Neuron (in vitro differentiated cells): ENCODE data around the gene ICAM2.
"Not testable (repeated sequence)": the region's sequence is repeated elsewhere in the genome, so short reads cannot be mapped to it uniquely, and the experiment has no call there.

Experiments
- H2AFZ ChIP-seq: one replicate; pipeline ENCODE4 v1.6.1; 2013; ENCODE audit warnings: low read depth, mild to moderate bottlenecking, inconsistent platforms, low read length, moderate library complexity
- H3K27me3 ChIP-seq: one replicate; pipeline ENCODE4 v1.6.1; 2013; ENCODE audit warnings: low read length; ENCODE audit not compliant: insufficient read depth
- H3K36me3 ChIP-seq: one replicate; pipeline ENCODE4 v1.6.1; 2013; ENCODE audit warnings: low read length; ENCODE audit not compliant: insufficient read depth
- H3K4me1 ChIP-seq: one replicate; pipeline ENCODE4 v1.6.1; 2013; ENCODE audit warnings: low read length; ENCODE audit not compliant: insufficient read depth
- H3K4me3 ChIP-seq: 2 replicates; pipeline ENCODE4 v1.5.1; 2013; ENCODE audit warnings: mild to moderate bottlenecking, low read length, moderate library complexity
- H3K9me3 ChIP-seq: one replicate; pipeline ENCODE4 v1.6.1; 2013; ENCODE audit warnings: low read length

Gene ICAM2

DNA sequence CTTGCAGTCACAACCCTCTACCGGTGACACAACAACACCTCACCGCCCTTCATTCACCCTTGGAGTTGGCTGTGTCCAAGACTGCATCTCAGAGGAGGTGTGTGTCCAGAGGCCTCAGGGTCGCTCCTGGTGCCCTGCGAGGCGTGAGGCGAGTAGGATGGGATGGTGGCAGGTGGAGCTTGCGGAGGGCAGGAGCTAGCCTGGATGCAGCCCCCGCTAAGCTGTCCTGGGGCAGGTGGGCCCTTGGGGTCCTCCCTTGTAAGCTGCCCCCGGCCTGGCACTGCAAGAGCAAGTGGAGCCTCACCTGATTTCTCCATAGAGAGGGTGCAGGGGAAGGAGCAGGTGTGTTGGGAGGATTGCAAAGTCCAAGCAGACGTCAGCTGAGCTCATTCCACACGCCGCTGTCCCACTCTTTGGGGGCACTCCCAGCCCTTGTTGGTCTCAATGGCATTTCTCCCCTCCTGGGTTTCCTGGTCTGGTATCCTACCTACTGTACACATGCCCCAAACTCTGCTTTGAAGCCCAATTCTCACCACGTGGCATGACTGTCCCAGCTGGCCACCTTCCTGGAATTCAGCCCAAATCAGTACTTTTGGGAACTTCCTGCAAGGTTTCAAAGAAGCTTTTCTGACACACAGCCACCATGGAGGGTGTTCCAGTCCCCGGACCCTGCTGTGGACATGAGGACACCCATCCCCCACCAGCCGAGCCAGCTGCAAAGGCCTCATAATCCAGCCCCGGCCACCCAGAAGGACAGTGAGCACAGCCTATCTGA is 18.1 kb upstream of the ICAM2 start:
- Histone ChIP-seq H3K27me3 (no peaks in the 10 kb centered on the region), H3K36me3 (peaks cover 3% of the 10 kb centered on the region), H2AFZ (no peak overlapping the region), H3K4me3 (no peak overlapping the region), H3K4me1 (no peaks in the 10 kb centered on the region), H3K9me3 (no peaks in the 10 kb centered on the region)

DNA sequence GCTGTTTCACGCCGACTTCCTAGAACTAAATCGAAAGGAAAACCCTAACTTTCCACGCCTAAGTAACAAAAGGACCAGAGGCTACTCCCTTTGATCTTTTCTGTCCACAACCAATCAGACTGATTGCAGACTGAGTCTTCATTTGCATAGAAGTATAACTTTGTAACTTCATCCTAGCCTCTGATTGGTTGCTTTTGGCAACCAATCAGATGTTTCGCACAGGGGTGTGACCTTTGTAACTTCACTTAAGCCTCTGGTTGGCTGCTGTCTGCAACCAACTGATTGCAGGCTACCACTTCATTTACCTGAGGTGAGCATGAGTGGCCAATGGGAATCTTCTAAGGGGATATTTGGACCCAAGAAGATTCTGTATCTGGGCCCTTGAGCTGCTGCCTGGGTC is 17.4 kb upstream of the ICAM2 start:
- H3K27me3 ChIP-seq: no peaks in the 10 kb centered on the region
- no peak overlapping the region for H2AFZ ChIP-seq
- H3K9me3 ChIP-seq: no peaks in the 10 kb centered on the region
- no peaks in the 10 kb centered on the region for H3K4me1 ChIP-seq
- H3K36me3 ChIP-seq: no peaks in the 10 kb centered on the region
- H3K4me3 ChIP-seq: no peak overlapping the region

DNA sequence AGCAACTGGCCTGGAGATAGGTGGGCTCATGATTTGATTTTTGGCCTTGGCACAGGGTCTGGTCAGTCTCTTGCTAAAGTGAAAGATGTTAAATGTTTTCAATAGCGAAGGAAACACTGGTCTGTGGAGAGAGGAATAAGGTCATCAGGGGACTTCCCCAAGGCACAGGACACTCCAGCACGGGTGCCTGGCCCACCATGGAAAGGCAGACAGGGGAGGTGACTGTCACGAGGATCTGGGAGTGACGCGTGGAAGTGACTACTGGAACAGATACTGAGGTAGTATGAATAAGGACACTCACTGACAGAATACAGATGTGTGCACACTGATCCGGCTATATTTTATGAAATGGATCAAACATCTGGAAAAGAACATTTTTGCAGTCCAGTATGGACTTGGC is 16.7 kb upstream of the ICAM2 start:
- Histone ChIP-seq H3K27me3 (no peaks in the 10 kb centered on the region), H3K4me3 (no peak overlapping the region), H2AFZ (no peak overlapping the region), H3K36me3 (no peaks in the 10 kb centered on the region), H3K9me3 (peaks cover under 1% of the 10 kb centered on the region), H3K4me1 (no peaks in the 10 kb centered on the region)

DNA sequence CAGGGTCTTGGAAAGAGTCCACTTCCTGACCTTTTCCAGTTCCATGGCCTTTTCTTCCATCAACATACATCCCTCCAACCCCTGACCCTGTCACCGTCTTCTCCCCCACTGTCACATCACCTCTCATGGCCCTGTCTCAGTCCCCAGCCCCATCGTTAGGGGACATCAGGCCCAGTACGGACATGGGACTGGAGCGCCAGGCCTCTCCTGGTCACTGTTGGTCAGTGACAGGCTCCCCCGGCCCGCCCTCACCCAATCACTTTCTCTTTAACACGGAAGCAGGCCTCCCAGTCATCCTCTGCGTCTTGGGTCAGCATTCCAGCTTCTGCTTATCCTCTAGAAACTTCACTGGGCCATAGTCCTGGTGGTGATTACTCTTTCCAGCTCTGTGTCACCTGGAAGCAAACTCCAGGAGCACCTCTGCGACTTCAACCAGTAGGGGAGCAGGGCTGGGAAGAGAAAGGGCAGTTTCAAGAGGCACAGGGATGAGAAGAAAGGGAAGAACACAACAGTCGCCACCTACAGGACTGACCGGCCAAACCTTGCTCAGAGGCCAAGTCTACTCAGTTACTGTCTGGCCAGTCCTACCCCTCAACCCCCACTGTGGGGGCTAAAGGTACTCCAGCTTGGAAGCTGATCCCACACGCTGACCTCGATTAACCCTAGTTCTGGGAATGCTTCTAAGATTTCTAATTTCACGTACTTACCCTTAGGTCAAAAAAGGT is 15.9 kb upstream of the ICAM2 start:
- Histone ChIP-seq H3K36me3 (no peaks in the 10 kb centered on the region), H3K9me3 (peaks cover 2% of the 10 kb centered on the region), H3K4me3 (no peak overlapping the region), H2AFZ (no peak overlapping the region), H3K4me1 (no peaks in the 10 kb centered on the region), H3K27me3 (no peaks in the 10 kb centered on the region)

DNA sequence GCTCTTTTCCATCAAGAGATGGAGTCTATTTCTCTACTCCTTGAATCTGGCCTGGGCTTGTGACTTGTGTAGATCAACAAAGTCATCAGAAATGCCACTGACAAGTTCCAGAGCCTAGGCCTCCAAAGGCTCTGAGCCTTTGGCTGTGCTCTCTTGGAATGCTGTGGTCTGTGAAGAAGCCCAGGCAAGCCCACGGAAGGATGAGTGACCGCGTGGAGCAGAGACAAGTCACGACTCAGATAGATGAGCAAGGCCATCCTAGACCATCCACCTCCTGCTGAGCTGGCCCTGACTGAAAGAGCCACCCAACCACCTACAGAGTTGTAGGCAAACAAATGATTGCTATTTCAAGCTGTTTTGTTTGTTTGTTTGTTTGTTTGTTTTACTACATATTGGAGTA is 11.6 kb upstream of the ICAM2 start:
- Histone ChIP-seq H3K4me1 (no peaks in the 10 kb centered on the region), H3K4me3 (no peak overlapping the region), H3K27me3 (no peaks in the 10 kb centered on the region), H3K36me3 (no peaks in the 10 kb centered on the region), H3K9me3 (peaks cover 2% of the 10 kb centered on the region), H2AFZ (no peak overlapping the region)

GRCh38 chr17:64028874-64029464 is 8.5 kb upstream of the ICAM2 start:
- Histone ChIP-seq H3K4me3 (no peak overlapping the region), H3K4me1 (no peaks in the 10 kb centered on the region), H3K36me3 (no peaks in the 10 kb centered on the region), H3K9me3 (peaks cover 2% of the 10 kb centered on the region), H3K27me3 (no peaks in the 10 kb centered on the region), H2AFZ (no peak overlapping the region)

DNA sequence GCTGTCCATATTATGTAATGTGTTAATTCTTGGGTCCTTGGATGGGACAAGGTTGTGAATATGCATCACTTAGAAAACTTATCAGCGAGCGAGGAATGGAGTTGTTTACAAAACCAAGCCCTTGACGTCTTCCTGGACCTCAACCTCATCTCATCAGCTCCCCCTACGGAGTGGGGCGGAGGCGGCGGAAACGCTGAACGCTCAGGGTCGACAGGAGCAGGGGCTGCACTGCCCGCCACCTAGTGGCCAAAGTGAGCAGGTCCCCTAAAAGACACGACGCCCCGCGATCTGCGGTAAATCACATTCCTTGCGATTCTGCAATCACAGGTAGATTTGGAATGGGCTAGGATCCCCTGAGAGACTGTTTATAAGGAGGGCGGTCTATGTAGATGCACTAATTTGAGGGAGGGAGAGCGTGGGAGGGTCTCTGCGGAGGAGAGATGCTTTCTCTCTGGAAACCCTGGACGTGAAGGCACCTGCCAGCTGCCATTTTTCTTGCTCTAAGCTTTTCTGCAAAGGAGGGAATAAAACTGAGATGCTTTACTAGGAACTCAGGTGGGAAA is 5.4 kb upstream of the ICAM2 start:
- no peaks in the 10 kb centered on the region for H3K9me3 ChIP-seq
- no peaks in the 10 kb centered on the region for H3K36me3 ChIP-seq
- no peak overlapping the region for H3K4me3 ChIP-seq

GRCh38 chr17:64024781-64025731 is 4.6 kb upstream of the ICAM2 start:
- Histone ChIP-seq H3K36me3 (no peaks in the 10 kb centered on the region), H2AFZ (no peak overlapping the region), H3K9me3 (no peaks in the 10 kb centered on the region), H3K4me1 (no peaks in the 10 kb centered on the region), H3K4me3 (no peak overlapping the region), H3K27me3 (no peaks in the 10 kb centered on the region)

More for the DNA sequence above, 5.4 kb upstream of the ICAM2 start:
- Histone ChIP-seq H2AFZ (no peak overlapping the region), H3K27me3 (no peaks in the 10 kb centered on the region), H3K4me1 (no peaks in the 10 kb centered on the region)

DNA sequence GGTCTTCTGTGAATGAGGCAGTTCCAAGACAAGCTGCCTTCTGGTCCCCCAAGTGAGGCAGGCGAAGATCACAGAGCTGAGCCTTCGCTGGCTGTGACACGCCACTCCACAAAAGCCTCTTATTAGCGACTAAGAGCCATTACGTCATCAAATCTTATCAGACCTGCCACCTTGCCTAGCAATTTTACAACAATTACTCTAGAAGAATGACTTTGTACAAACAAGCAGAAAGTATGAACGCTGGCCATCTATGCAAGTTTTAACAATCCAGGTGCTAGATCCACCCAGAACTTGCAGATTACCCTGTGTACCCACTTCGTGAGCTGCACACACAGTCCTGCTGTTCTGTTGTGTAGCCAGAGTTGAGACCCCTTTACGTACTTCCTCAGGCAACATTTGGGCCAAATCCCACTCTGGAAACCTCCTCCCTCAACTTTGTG is 3.8 kb upstream of the ICAM2 start:
- Histone ChIP-seq H3K4me1 (no peaks in the 10 kb centered on the region), H3K27me3 (no peaks in the 10 kb centered on the region), H2AFZ (no peak overlapping the region), H3K36me3 (no peaks in the 10 kb centered on the region), H3K9me3 (no peaks in the 10 kb centered on the region), H3K4me3 (no peak overlapping the region)

- Histone ChIP-seq H2AFZ (no peak overlapping the region), H3K27me3 (no peaks in the 10 kb centered on the region), H3K9me3 (no peaks in the 10 kb centered on the region), H3K4me3 (no peak overlapping the region), H3K4me1 (no peaks in the 10 kb centered on the region), H3K36me3 (no peaks in the 10 kb centered on the region)
Observed at GRCh38 chr17:64022611-64023063, 2.2 kb upstream of the ICAM2 start.

GRCh38 chr17:64019551-64019961 is 877 bp downstream of the ICAM2 start:
- not testable (repeated sequence) for H2AFZ ChIP-seq, H3K36me3 ChIP-seq, H3K9me3 ChIP-seq, H3K4me1 ChIP-seq, H3K4me3 ChIP-seq, H3K27me3 ChIP-seq

DNA sequence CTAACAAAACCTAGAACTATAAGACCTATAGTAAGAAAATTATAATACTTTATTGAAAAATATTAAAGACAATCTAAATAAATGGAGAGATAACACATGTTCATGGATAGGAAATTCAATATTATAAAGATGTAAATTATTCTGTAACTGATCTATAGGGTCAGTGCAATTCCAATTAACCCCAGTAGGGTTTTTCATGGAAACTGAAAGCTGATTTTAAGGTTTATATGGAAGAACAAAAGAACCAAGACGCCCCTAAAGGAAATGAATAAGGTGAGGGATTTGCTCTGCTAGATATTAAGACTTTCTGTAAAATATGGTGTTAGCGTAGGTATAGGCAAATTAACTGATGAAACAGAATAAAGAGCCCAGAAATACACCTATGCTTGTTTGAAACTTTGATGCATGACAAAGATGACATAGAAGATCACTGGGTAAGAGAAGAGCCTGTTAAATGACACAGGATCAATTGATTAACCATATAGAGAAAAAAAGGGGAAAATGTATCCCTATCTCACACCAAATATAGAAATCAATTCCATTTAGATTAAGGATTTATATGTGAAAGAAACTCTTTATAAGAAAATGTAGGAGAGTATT is 3.0 kb downstream of the ICAM2 start:
- no peaks in the 10 kb centered on the region for H3K9me3 ChIP-seq
- no peaks in the 10 kb centered on the region for H3K36me3 ChIP-seq
- no peaks in the 10 kb centered on the region for H3K4me1 ChIP-seq
- H2AFZ ChIP-seq: no peak overlapping the region
- no peak overlapping the region for H3K4me3 ChIP-seq
- no peaks in the 10 kb centered on the region for H3K27me3 ChIP-seq
